Tibial nerve (tissue), 4 donors: ENCODE results near the gene SYT17.

ENCODE experiments used
- EP300 ChIP-seq, 2 donors: sonication (generic); formaldehyde crosslinking; IDR thresholded peaks; one replicate each; pipeline ENCODE4 v1.6.1; 2017; ENCODE audit warnings: antibody characterized with exemption in 2 of 2, mild to moderate bottlenecking in 1 of 2
- POLR2A ChIP-seq, 2 donors: fragments of 450-650 bp; IDR thresholded peaks; one replicate each; pipeline ENCODE4 v1.6.1; 2017; ENCODE audit warnings: antibody characterized with exemption in 2 of 2, mild to moderate bottlenecking in 2 of 2, moderate library complexity in 2 of 2
- TF ChIP-seq, protein P1 (sequence below), 5 experiments: fragments of 200-600 bp in 3 of 5; fragments of 450-650 bp in 2 of 5; sonication (generic) in 3 of 5; IDR thresholded peaks; one replicate each; pipeline ENCODE4 v1.5.1; 2016 to 2019; ENCODE audit warnings: antibody characterized with exemption in 5 of 5, mild to moderate bottlenecking in 3 of 5, moderate library complexity in 2 of 5

DNA sequence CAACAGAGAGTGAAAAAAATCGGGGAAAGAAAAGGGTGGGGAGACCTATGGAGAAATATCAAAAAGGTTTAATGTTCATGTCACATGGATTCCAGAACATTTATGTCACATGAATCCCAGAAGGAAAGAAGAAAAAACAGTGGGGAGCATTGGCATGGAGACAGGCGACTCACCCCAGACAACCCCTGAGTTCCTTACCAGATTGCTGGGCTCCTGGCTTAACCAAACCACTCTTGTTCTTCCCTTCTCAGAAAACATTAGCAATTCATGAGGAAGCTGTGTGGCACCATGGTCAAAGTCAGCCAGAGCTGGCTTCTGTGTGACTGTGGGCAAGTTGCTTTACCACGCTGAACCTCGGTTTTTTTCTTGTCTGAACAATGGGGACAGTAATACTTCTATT, 67.8 kb downstream of the SYT17 start:
- TF ChIP-seq, protein P1, sequence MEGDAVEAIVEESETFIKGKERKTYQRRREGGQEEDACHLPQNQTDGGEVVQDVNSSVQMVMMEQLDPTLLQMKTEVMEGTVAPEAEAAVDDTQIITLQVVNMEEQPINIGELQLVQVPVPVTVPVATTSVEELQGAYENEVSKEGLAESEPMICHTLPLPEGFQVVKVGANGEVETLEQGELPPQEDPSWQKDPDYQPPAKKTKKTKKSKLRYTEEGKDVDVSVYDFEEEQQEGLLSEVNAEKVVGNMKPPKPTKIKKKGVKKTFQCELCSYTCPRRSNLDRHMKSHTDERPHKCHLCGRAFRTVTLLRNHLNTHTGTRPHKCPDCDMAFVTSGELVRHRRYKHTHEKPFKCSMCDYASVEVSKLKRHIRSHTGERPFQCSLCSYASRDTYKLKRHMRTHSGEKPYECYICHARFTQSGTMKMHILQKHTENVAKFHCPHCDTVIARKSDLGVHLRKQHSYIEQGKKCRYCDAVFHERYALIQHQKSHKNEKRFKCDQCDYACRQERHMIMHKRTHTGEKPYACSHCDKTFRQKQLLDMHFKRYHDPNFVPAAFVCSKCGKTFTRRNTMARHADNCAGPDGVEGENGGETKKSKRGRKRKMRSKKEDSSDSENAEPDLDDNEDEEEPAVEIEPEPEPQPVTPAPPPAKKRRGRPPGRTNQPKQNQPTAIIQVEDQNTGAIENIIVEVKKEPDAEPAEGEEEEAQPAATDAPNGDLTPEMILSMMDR (IDR thresholded peaks at IDR 0.05), result no peak
- TF ChIP-seq POLR2A (IDR thresholded peaks at IDR 0.05) (no peak), EP300 (IDR thresholded peaks at IDR 0.05) (no peak)
